NCI-H1694 (cell line): ENCODE data around the gene SERPINA3.

Experiments
- DNase-seq: peaks from one replicate; lab custom pipeline; 2025; lab: John Stamatoyannopoulos, UW

SERPINA3 gene

GRCh38 chr14:94656043-94656442 is 43.9 kb downstream of the SERPINA3 start:
- DNase-seq = no peak

- no peak for DNase-seq
Observed at GRCh38 chr14:94659256-94659655, 47.1 kb downstream of the SERPINA3 start.

DNA sequence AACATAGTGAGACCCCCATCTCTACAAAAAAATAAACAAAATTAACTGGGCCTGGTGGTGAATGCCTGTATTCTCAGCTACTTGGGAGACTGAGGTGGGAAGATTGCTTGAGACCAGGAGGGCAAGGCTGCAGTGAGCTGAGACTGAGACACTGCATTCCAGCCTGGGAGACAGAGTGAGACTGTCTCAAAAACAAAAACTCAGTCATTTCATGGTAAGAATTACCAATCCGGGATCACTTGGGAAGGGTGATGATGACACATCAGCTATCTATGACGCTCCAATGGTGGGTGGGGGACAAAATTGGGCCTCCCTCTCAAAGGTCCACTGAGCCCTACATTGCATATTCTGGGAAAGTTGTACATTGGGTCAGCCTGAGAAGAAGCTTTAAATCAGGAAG is 47.7 kb downstream of the SERPINA3 start:
- DNase-seq = no peak

DNA sequence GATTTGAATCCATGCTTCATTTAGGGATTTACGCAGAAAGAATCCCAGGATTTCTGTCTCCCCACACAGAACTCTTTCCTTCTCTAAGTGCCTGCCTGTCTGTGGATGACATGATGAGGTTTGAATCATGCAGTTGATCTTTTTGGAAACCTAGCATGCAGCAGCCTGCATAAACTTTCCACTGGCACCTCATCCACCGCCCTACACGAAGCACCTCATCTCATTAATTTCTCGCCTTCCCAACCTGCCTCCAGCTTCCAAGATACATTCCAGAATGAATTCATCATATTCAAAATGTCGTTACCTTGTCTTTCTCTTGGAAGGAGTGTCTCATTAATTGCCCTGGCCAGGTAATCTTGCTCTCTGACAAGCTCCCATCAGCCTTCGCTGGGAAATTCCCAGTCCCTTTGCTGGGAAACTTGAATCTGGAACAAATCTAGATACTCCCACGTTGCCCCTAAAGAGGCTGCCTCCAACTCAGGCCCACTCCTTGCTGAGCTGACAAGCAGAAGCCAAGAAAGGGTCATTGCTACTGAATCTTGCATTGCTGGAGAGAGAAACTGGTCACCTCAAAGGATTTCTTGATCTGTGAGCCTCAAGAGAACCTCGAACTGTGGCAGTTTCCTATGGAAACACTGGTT is 48.2 kb downstream of the SERPINA3 start:
- no peak for DNase-seq

GRCh38 chr14:94663538-94663937 is 51.3 kb downstream of the SERPINA3 start:
- no peak for DNase-seq

GRCh38 chr14:94663965-94664704 is 51.9 kb downstream of the SERPINA3 start:
- DNase-seq = no peak

GRCh38 chr14:94665121-94665520 is 52.9 kb downstream of the SERPINA3 start:
- DNase-seq = no peak

DNA sequence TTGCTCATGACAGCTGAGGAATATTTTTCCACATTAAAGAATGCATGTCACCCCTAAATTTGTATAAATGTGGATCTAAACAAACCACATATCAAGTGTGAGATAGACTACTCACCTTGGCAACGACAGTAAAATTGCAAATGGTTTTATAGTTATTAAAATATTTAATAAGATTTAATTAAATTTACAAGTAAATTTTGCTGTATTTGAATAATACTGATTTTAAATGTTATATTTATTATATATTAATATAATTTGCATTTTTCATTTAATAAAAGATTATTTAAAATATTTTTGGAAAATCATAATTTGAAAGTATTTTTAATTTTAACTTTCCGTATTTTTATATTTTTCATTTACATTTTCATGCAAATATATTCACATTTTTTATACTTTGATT is 53.4 kb downstream of the SERPINA3 start:
- no peak for DNase-seq

- no peak for DNase-seq
Observed at GRCh38 chr14:94670692-94671285, 58.6 kb downstream of the SERPINA3 start.

GRCh38 chr14:94671870-94672444 is 59.8 kb downstream of the SERPINA3 start:
- DNase-seq = no peak

DNA sequence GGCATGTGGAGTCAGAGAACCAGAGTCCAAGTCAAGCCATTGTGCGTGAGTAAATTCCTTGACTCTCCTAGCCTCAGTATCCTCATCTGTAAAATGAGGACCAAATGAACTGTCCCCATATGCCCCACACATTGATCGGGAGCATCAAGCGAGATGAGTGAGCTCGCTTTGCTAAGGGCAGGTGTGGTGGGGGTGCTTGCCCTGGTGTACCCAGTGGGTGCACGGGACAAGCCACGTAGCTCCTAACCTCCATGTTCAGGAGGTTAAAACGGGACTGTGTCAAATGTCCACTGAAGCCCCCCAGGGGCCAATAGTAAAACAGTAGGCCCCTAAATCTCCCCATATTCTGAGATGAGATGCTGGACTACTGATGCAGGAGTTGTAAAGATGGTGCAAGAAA is 60.9 kb downstream of the SERPINA3 start:
- no peak for DNase-seq
